Measurements from ENCODE around the gene SMARCA2. TPM values are rescaled to one million over a fixed set of nuclear protein-coding genes. Genes with fewer than 3 reads are reported as not detected.

The SMARCA2 gene
- total RNA-seq, 1 donor from 2014 or later = 4.2 TPM

DNA sequence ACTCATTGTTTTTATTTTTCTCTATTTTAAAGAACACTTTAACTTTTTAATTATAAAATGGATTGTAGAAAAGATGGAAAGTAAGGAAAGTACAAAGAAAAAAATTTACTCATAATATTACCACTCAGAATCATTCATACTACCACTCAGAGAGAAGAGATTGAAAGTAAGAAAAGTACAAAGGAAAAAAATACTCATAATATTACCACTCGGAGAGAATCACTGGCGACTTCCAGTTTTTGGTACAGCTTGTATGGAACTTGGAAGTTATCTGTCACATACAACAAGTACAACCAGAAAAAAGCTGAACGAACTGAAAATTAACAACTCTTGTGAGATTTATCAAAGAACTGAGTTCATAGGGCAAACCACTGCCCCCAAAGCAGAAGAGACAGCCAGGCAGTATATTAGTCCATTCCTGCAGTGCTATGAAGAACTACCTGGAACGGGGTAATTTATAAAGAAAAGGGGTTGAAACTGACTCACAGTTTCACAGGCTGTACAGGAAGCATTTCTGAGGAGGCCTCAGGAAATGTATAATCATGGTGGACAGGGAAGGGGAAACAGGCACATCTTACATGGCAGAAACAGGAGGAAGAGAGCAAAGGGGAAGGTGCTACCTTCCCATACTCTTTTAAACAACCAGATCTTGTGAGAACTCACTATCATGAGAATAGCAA lies 183.9 kb downstream of the SMARCA2 start:
- Mint-ChIP-seq H3K4me3 (no peak overlapping the region), H3K27me3 (ENCODE audit: insufficient read depth, low read depth) (peaks cover 4% of the 10 kb centered on the region), H3K4me1 (peaks cover 2% of the 10 kb centered on the region), H3K36me3 (peaks cover 9% of the 10 kb centered on the region), H3K9me3 (peaks cover 19% of the 10 kb centered on the region), H3K27ac (no peak overlapping the region)
- no peak overlapping the region for H3K4me3 ChIP-seq
- no peak for DNase-seq (ENCODE audit: low spot score)
- H2AFZ ChIP-seq (replicated peaks) = no peak overlapping the region
- no peaks in the 10 kb centered on the region for H3K79me2 ChIP-seq (ENCODE audit: low read depth)
- no peaks in the 10 kb centered on the region for H3K9me3 ChIP-seq (ENCODE audit: low read depth)
- no peaks in the 10 kb centered on the region for H3F3A ChIP-seq (ENCODE audit: low read depth)
- H3K4me2 ChIP-seq = no peak overlapping the region
- H3K4me1 ChIP-seq = peaks cover 5% of the 10 kb centered on the region
- no peaks in the 10 kb centered on the region for H4K20me1 ChIP-seq (ENCODE audit: low read depth)
- no peak overlapping the region for H3K9ac ChIP-seq
- no peaks in the 10 kb centered on the region for H3K27me3 ChIP-seq
- TF ChIP-seq EZH2phosphoT487 (IDR thresholded peaks at IDR 0.05) = no peak
- no peak for TF ChIP-seq EZH2 (IDR thresholded peaks at IDR 0.05)
- TF ChIP-seq, protein P1, sequence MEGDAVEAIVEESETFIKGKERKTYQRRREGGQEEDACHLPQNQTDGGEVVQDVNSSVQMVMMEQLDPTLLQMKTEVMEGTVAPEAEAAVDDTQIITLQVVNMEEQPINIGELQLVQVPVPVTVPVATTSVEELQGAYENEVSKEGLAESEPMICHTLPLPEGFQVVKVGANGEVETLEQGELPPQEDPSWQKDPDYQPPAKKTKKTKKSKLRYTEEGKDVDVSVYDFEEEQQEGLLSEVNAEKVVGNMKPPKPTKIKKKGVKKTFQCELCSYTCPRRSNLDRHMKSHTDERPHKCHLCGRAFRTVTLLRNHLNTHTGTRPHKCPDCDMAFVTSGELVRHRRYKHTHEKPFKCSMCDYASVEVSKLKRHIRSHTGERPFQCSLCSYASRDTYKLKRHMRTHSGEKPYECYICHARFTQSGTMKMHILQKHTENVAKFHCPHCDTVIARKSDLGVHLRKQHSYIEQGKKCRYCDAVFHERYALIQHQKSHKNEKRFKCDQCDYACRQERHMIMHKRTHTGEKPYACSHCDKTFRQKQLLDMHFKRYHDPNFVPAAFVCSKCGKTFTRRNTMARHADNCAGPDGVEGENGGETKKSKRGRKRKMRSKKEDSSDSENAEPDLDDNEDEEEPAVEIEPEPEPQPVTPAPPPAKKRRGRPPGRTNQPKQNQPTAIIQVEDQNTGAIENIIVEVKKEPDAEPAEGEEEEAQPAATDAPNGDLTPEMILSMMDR (IDR thresholded peaks at IDR 0.05) = no peak
- H3K27ac ChIP-seq = no peak overlapping the region
- H3K36me3 ChIP-seq = no peaks in the 10 kb centered on the region

DNA sequence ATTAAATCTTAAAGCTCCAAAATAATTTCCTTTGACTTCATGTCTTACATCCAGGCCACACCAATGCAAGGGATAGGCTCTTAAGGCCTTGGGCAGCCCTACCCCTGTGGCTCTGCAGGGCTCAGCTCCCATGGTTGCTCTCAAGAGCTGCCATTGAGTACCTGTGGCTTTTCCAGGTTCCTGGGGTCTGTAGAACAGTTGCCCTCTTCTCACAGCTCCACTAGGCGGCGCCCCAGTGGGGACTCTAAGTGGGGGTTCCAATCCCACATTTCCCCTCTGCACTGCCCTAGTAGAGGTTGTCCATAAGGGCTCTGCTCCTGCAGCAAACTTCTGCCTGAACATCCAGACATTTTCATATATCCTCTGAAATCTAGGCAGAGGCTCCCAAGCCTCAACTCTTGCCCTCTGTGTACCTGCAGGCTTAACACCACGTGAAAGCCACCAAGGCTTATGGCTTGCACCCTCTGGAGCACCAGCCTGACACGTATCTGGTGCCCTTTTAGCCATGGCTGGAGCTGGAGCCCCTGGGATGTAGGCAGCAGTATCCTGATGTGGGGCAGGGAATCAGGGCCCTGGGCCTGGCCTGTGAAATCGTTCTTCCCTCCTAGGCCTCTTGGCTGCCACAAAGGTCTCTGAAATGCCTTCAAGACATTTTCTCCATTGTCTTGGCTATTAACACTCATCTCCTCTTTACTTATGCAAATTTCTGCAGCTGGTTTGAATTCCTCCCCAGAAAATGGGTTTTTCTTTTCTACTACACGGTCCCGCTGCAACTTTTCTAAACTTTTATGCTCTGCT lies 185.1 kb downstream of the SMARCA2 start:
- no peak overlapping the region for H3K9ac ChIP-seq
- peaks cover 19% of the 10 kb centered on the region for H3K9me3 Mint-ChIP-seq
- no peaks in the 10 kb centered on the region for H3K9me3 ChIP-seq (ENCODE audit: low read depth)
- H3K4me3 ChIP-seq = no peak overlapping the region
- no peak overlapping the region for H3K27ac ChIP-seq
- H3K27me3 Mint-ChIP-seq (ENCODE audit: insufficient read depth, low read depth) = peaks cover 4% of the 10 kb centered on the region
- DNase-seq (ENCODE audit: low spot score) = no peak
- H4K20me1 ChIP-seq (ENCODE audit: low read depth) = no peaks in the 10 kb centered on the region
- no peaks in the 10 kb centered on the region for H3K36me3 ChIP-seq
- H3K4me1 ChIP-seq = peaks cover 5% of the 10 kb centered on the region
- H2AFZ ChIP-seq (replicated peaks) = no peak overlapping the region
- H3K4me3 Mint-ChIP-seq = no peak overlapping the region
- no peak overlapping the region for H3K4me2 ChIP-seq
- no peaks in the 10 kb centered on the region for H3K79me2 ChIP-seq (ENCODE audit: low read depth)
- H3K4me1 Mint-ChIP-seq = peaks cover 2% of the 10 kb centered on the region
- H3K27me3 ChIP-seq = no peaks in the 10 kb centered on the region
- no peaks in the 10 kb centered on the region for H3F3A ChIP-seq (ENCODE audit: low read depth)
- TF ChIP-seq EZH2phosphoT487 (IDR thresholded peaks at IDR 0.05) = no peak
- TF ChIP-seq EZH2 (IDR thresholded peaks at IDR 0.05) = no peak
- TF ChIP-seq, protein P1 (IDR thresholded peaks at IDR 0.05) = no peak
- H3K27ac Mint-ChIP-seq = no peak overlapping the region
- H3K36me3 Mint-ChIP-seq = peaks cover 8% of the 10 kb centered on the region

DNA sequence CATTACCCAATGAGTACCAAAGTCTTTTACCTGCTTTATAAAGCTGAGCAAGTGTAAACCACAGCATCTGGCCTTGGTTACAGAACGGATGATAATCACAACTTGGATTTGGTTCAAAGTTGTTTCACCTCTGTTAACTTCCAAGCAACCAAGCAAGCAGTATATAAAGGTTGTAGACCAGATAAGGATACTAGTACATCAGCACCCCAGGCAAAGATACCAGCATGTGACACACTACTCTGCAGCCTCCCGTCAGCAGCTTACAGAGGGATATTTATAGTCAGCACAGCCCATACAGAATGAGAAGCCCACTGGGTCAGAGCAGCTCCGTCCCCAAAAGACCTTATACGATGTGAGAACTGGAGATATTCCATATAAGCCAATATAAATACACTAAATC lies 193.3 kb downstream of the SMARCA2 start:
- H3K4me3 ChIP-seq = no peak overlapping the region
- no peaks in the 10 kb centered on the region for H3K36me3 ChIP-seq
- no peak for TF ChIP-seq EZH2 (IDR thresholded peaks at IDR 0.05)
- TF ChIP-seq EZH2phosphoT487 (IDR thresholded peaks at IDR 0.05) = no peak
- TF ChIP-seq, protein P1 (IDR thresholded peaks at IDR 0.05) = no peak
- H3K9me3 ChIP-seq (ENCODE audit: low read depth) = no peaks in the 10 kb centered on the region
- Mint-ChIP-seq H3K27me3 (ENCODE audit: insufficient read depth, low read depth) (no peaks in the 10 kb centered on the region), H3K4me3 (no peak overlapping the region), H3K36me3 (no peaks in the 10 kb centered on the region), H3K4me1 (no peaks in the 10 kb centered on the region), H3K9me3 (no peaks in the 10 kb centered on the region), H3K27ac (no peak overlapping the region)
- no peak overlapping the region for H3K4me2 ChIP-seq
- H2AFZ ChIP-seq (replicated peaks) = no peak overlapping the region
- DNase-seq (ENCODE audit: low spot score) = no peak
- no peaks in the 10 kb centered on the region for H3K4me1 ChIP-seq
- H3K9ac ChIP-seq = no peak overlapping the region
- H3K27ac ChIP-seq = no peak overlapping the region
- H3F3A ChIP-seq (ENCODE audit: low read depth) = no peaks in the 10 kb centered on the region
- H3K27me3 ChIP-seq = no peaks in the 10 kb centered on the region
- H3K79me2 ChIP-seq (ENCODE audit: low read depth) = no peaks in the 10 kb centered on the region
- H4K20me1 ChIP-seq (ENCODE audit: low read depth) = no peaks in the 10 kb centered on the region
